K562 (cell line): ENCODE results near the gene RNF121. TPM values are rescaled to one million over a fixed set of nuclear protein-coding genes. Genes with fewer than 3 reads are reported as not detected.

Source experiments
- BRD9 ChIP-seq: fragments of 450-650 bp; IDR thresholded peaks from 2 replicates; pipeline ENCODE4 v1.6.1; 2018; ENCODE audit warnings: low read depth; ENCODE audit not compliant: partially characterized antibody
- CXXC5 ChIP-seq: fragments of 250-450 bp; sonication (Bioruptor Pico); IDR thresholded peaks from 2 replicates; pipeline ENCODE4 v1.8.0; 2022; ENCODE audit warnings: inconsistent platforms, mild to moderate bottlenecking, moderate library complexity
- GABPA ChIP-seq: fragments of 200-800 bp; sonication (Bioruptor generic); conservative IDR thresholded peaks from 2 replicates; pipeline ENCODE4 v1.6.1; 2016; ENCODE audit warnings: low read depth, missing genetic modification characterization, missing compliant biosample characterization
- GTF2A2 ChIP-seq: IDR thresholded peaks from 2 replicates; pipeline ENCODE4 v1.6.1; 2016; ENCODE audit warnings: mild to moderate bottlenecking, missing genetic modification characterization, missing compliant biosample characterization
- LEF1 ChIP-seq: fragments of 450-650 bp; IDR thresholded peaks from 2 replicates; pipeline ENCODE4 v1.6.1; 2016; ENCODE audit warnings: mild to moderate bottlenecking
- NR2C1 ChIP-seq, 2 experiments: fragments of 450-650 bp; IDR thresholded peaks; 2 replicates each; pipeline ENCODE4 v1.6.1; 2017; ENCODE audit warnings: mild to moderate bottlenecking in 2 of 2, antibody characterized with exemption in 1 of 2, inconsistent platforms in 1 of 2, missing compliant biosample characterization in 1 of 2, missing genetic modification characterization in 1 of 2
- PHF8 ChIP-seq: fragments of 200-600 bp; sonication (generic); IDR thresholded peaks from 2 replicates; pipeline ENCODE4 v1.6.1; 2012; ENCODE audit warnings: mixed run types, mild to moderate bottlenecking, inconsistent platforms, low read length, moderate library complexity, borderline replicate concordance
- POLR2G ChIP-seq: fragments of 200-400 bp; formaldehyde crosslinking; IDR thresholded peaks from 2 replicates; pipeline ENCODE4 v1.6.1; 2017; ENCODE audit warnings: low read depth, mild to moderate bottlenecking, antibody characterized with exemption, low read length, moderate library complexity
- POLR2H ChIP-seq: IDR thresholded peaks from 2 replicates; pipeline ENCODE4 v1.6.1; 2016; ENCODE audit warnings: missing genetic modification characterization, low read depth, mild to moderate bottlenecking, control low read depth, missing compliant biosample characterization, moderate library complexity
- PTTG1 ChIP-seq: fragments of 450-650 bp; IDR thresholded peaks from 2 replicates; pipeline ENCODE4 v1.6.1; 2016; ENCODE audit warnings: low read depth, mild to moderate bottlenecking, missing genetic modification characterization, missing compliant biosample characterization
- SETDB1 ChIP-seq: IDR thresholded peaks from one replicate; pipeline ENCODE4 v1.6.1; 2012; ENCODE audit warnings: low read length, control low read depth, inconsistent platforms
- SMAD3 ChIP-seq: fragments of 450-650 bp; formaldehyde crosslinking; conservative IDR thresholded peaks from 2 replicates; pipeline ENCODE4 v1.4.0; 2020; ENCODE audit warnings: mild to moderate bottlenecking
- SMARCA5 ChIP-seq: fragments of 450-650 bp; IDR thresholded peaks from 2 replicates; pipeline ENCODE4 v1.6.1; 2016
- SRSF7 ChIP-seq: fragments of 200-400 bp; formaldehyde crosslinking; optimal IDR thresholded peaks from 2 replicates; pipeline ENCODE3; 2017; ENCODE audit warnings: mild to moderate bottlenecking, low read depth, low read length
- U2AF1 ChIP-seq: fragments of 200-400 bp; formaldehyde crosslinking; optimal IDR thresholded peaks from 2 replicates; pipeline ENCODE3; 2017; ENCODE audit warnings: mild to moderate bottlenecking, low read depth, low read length, moderate library complexity
- YY1 ChIP-seq, 3 experiments: IDR thresholded peaks; 2 replicates each; pipeline ENCODE4 v1.6.1; 2011; ENCODE audit warnings: low read length in 2 of 3, mild to moderate bottlenecking in 2 of 3, moderate library complexity in 2 of 3, borderline replicate concordance in 1 of 3, control low read depth in 1 of 3, low read depth in 1 of 3; ENCODE audit not compliant: insufficient read depth in 3 of 3, insufficient replicate concordance in 2 of 3, control insufficient read depth in 1 of 3, insufficient read length in 1 of 3; ENCODE audit errors: extremely low read depth in 1 of 3
- ZBTB43 ChIP-seq: sonication (generic); formaldehyde crosslinking; IDR thresholded peaks from 2 replicates; pipeline ENCODE4 v1.8.0; 2023; ENCODE audit warnings: mild to moderate bottlenecking, missing genetic modification reagents
- ZNF12 ChIP-seq: sonication (generic); formaldehyde crosslinking; IDR thresholded peaks from 2 replicates; pipeline ENCODE4 v1.4.0; 2020; ENCODE audit warnings: mild to moderate bottlenecking, missing genetic modification reagents
- polyA plus RNA-seq, 8 experiments: library from polyadenylated mRNA; depleted of rRNA in 4 of 8; stranded (reverse) in 5 of 8; unstranded in 3 of 8; fragments of >200 nt; fragmentation: Nextera tagmentation in 2 of 8; fragmentation: Illumina TruSeq in 1 of 8; extraction: Ambion mirVana in 2 of 8; extraction: Trizol in 1 of 8; gene quantifications; 2 replicates each; pipeline versions ENCODE4 v1.2.1 to v1.2.3, GENCODE V29; 2011 to 2014; ENCODE audit warnings: inconsistent platforms in 1 of 8, missing spikeins in 1 of 8
- total RNA-seq, 7 experiments: library from RNA; depleted of rRNA in 6 of 7; stranded (reverse); fragments of >200 nt in 6 of 7; fragmentation: Illumina TruSeq in 2 of 7; extraction: Trizol in 2 of 7; gene quantifications; 2 replicates each; pipeline versions ENCODE4 v1.2.1 to v1.2.3, GENCODE V29; 2011 to 2021; ENCODE audit warnings: low replicate concordance in 1 of 7
- TF ChIP-seq, protein P1 (sequence below): sonication (generic); formaldehyde crosslinking; IDR thresholded peaks from 2 replicates; pipeline ENCODE4 v1.8.0; 2023; ENCODE audit warnings: mild to moderate bottlenecking, missing genetic modification reagents
- TF ChIP-seq, protein P2 (sequence below): fragments of 450-650 bp; IDR thresholded peaks from 2 replicates; pipeline ENCODE4 v1.6.1; 2016; ENCODE audit warnings: antibody characterized with exemption

RNF121 gene
- total and polyA plus RNA-seq, 9 of the 15 experiments (the other 6 are each of a cell fraction or from before 2014, with no cell fraction given), result 8.0 to 63.4 (median 20.5) TPM

- TF ChIP-seq LEF1, result no peak
- TF ChIP-seq POLR2G, result peak; percentile 69
- TF ChIP-seq SETDB1, result no peak
- TF ChIP-seq GTF2A2 (tag), result no peak; the same call in 1 of the 2 replicates
- no peak for TF ChIP-seq U2AF1
- peak; percentile 79 for TF ChIP-seq BRD9
- peak; percentile 100 for TF ChIP-seq GABPA
- peak; percentile 55 for TF ChIP-seq PTTG1 (tag)
- TF ChIP-seq, protein P1, sequence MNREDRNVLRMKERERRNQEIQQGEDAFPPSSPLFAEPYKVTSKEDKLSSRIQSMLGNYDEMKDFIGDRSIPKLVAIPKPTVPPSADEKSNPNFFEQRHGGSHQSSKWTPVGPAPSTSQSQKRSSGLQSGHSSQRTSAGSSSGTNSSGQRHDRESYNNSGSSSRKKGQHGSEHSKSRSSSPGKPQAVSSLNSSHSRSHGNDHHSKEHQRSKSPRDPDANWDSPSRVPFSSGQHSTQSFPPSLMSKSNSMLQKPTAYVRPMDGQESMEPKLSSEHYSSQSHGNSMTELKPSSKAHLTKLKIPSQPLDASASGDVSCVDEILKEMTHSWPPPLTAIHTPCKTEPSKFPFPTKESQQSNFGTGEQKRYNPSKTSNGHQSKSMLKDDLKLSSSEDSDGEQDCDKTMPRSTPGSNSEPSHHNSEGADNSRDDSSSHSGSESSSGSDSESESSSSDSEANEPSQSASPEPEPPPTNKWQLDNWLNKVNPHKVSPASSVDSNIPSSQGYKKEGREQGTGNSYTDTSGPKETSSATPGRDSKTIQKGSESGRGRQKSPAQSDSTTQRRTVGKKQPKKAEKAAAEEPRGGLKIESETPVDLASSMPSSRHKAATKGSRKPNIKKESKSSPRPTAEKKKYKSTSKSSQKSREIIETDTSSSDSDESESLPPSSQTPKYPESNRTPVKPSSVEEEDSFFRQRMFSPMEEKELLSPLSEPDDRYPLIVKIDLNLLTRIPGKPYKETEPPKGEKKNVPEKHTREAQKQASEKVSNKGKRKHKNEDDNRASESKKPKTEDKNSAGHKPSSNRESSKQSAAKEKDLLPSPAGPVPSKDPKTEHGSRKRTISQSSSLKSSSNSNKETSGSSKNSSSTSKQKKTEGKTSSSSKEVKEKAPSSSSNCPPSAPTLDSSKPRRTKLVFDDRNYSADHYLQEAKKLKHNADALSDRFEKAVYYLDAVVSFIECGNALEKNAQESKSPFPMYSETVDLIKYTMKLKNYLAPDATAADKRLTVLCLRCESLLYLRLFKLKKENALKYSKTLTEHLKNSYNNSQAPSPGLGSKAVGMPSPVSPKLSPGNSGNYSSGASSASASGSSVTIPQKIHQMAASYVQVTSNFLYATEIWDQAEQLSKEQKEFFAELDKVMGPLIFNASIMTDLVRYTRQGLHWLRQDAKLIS (CRISPR knock-in tag), result no peak
- TF ChIP-seq, protein P2, sequence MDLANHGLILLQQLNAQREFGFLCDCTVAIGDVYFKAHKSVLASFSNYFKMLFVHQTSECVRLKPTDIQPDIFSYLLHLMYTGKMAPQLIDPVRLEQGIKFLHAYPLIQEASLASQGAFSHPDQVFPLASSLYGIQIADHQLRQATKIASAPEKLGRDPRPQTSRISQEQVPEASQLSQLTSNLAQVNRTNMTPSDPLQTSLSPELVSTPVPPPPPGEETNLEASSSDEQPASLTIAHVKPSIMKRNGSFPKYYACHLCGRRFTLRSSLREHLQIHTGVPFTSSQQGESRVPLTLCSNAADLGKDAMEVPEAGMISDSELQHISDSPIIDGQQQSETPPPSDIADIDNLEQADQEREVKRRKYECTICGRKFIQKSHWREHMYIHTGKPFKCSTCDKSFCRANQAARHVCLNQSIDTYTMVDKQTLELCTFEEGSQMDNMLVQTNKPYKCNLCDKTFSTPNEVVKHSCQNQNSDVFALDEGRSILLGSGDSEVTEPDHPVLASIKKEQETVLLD, result peak; percentile 26; the same call in 1 of the 2 replicates
- TF ChIP-seq SMAD3 (CRISPR knock-in tag), result 0 out of 2 replicates have a peak, but pooled peaks have one; percentile 46
- peak; percentile 62; the same call in 1 of the 2 replicates for TF ChIP-seq ZBTB43
- TF ChIP-seq CXXC5 (CRISPR knock-in tag), result peak; percentile 91
- peak in 1 of 3 experiments; percentile 25 for TF ChIP-seq YY1 (IDR thresholded peaks at IDR 0.05; ENCODE audit: borderline replicate concordance in 1 of 3, control insufficient read depth in 1 of 3, extremely low read depth in 1 of 3, insufficient read depth in 3 of 3, insufficient read length in 1 of 3, insufficient replicate concordance in 2 of 3, low read depth in 1 of 3, low read length in 2 of 3)
- TF ChIP-seq PHF8, result peak; percentile 66; the same call in 1 of the 2 replicates
- TF ChIP-seq NR2C1 (IDR thresholded peaks at IDR 0.05), result peak; percentile 100
- TF ChIP-seq NR2C1 (tag; IDR thresholded peaks at IDR 0.05), result peak; percentile 100
- TF ChIP-seq POLR2H (tag), result 0 out of 2 replicates have a peak, but pooled peaks have one; percentile 37
- TF ChIP-seq ZNF12 (CRISPR knock-in tag), result 0 out of 2 replicates have a peak, but pooled peaks have one; percentile 22
- TF ChIP-seq SRSF7, result no peak
- TF ChIP-seq SMARCA5, result peak; percentile 35; the same call in 1 of the 2 replicates
These were observed 768 bp upstream of the RNF121 start, which contains the start of gene XNDC1N (continued) for GRCh38 chr11:71927820-71928736.
